ENCODE measurements around the gene EPAS1. TPM values are rescaled to one million over a fixed set of nuclear protein-coding genes. Genes with fewer than 3 reads are reported as not detected.
A peak's percentile ranks its signal among the peaks of the same experiment; 100 is the strongest.

EPAS1 gene
- total RNA-seq, 1 experiment from 2014 or later: 8.5 TPM

- no peaks in the 10 kb centered on the region for H3K36me3 Mint-ChIP-seq
- POLR2A ChIA-PET: no interaction called here
- peaks cover 18% of the 10 kb centered on the region for H3K4me1 Mint-ChIP-seq
- ATAC-seq: no peak
- no peaks in the 10 kb centered on the region for H3K9me3 Mint-ChIP-seq
- CTCF ChIA-PET: no interaction called here
- DNase-seq (ENCODE audit: low spot score): no peak
- no peak overlapping the region for H3K4me3 Mint-ChIP-seq
- TF ChIP-seq JAZF1 (CRISPR knock-in tag; IDR thresholded peaks at IDR 0.05) (no peak), CREB1 (CRISPR knock-in tag; IDR thresholded peaks at IDR 0.05) (no peak), CBFB (CRISPR knock-in tag; IDR thresholded peaks at IDR 0.05; ENCODE audit: low read depth) (no peak)
- H3K27me3 Mint-ChIP-seq (ENCODE audit: low read depth): peaks cover 14% of the 10 kb centered on the region
- H3K27ac Mint-ChIP-seq: no peak overlapping the region
Observed at GRCh38 chr2:46290078-46290477, 7.1 kb upstream of the EPAS1 start.

DNA sequence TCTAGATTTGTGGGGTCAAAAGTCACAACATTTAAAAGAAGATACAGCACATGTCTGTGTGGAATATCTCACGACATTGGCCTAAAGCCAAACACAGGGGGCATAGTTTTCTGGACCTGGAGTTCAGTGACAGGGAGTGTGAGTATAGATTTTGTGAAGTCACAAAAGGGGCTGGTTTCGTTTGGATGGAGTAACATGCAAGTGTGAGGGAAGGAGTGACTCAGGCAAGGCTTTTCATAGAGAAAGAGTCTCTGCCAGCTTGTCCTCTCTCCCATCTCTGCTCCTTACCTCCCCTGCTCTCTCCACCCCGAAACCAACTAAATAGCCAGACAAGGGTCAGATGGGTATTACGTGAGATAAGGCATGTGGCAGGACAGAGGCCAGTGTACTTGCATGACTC is 3.7 kb upstream of the EPAS1 start:
- Mint-ChIP-seq H3K4me1 (peaks cover 20% of the 10 kb centered on the region), H3K27me3 (ENCODE audit: low read depth) (peaks cover 42% of the 10 kb centered on the region), H3K27ac (no peak overlapping the region), H3K9me3 (no peaks in the 10 kb centered on the region), H3K4me3 (no peak overlapping the region), H3K36me3 (no peaks in the 10 kb centered on the region)
- POLR2A ChIA-PET: interaction anchor here (0.7 to 1.0 kb wide), 2 partner anchors 88 to 231 kb away, joined by 3 to 4 read pairs; no protein-coding TSS in a partner anchor
- no peak for DNase-seq (ENCODE audit: low spot score)
- no peak for ATAC-seq
- TF ChIP-seq FOXK1 (CRISPR knock-in tag; IDR thresholded peaks at IDR 0.05) (no peak), JUN (CRISPR knock-in tag; IDR thresholded peaks at IDR 0.05) (no peak), ZNF396 (CRISPR knock-in tag; IDR thresholded peaks at IDR 0.05; ENCODE audit: borderline replicate concordance) (no peak), ZNF671 (CRISPR knock-in tag; IDR thresholded peaks at IDR 0.05) (no peak), PRDM15 (CRISPR knock-in tag; IDR thresholded peaks at IDR 0.05) (no peak)
- TF ChIP-seq, protein P1, sequence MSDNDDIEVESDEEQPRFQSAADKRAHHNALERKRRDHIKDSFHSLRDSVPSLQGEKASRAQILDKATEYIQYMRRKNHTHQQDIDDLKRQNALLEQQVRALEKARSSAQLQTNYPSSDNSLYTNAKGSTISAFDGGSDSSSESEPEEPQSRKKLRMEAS (CRISPR knock-in tag; IDR thresholded peaks at IDR 0.05): no peak
- CTCF ChIA-PET: interaction anchor here (0.6 to 1.9 kb wide), 17 partner anchors 8 to 1565 kb away, joined by 3 to 29 read pairs (median 4); no protein-coding TSS in a partner anchor

GRCh38 chr2:46294176-46294836 is 2.9 kb upstream of the EPAS1 start:
- POLR2A ChIA-PET: interaction anchor here (0.6 to 1.0 kb wide), 5 partner anchors 65 to 231 kb away, joined by 3 to 4 read pairs (median 3); no protein-coding TSS in a partner anchor
- peaks cover 51% of the 10 kb centered on the region for H3K27me3 Mint-ChIP-seq (ENCODE audit: low read depth)

More at GRCh38 chr2:46294176-46294836, 2.9 kb upstream of the EPAS1 start:
- peaks cover 23% of the 10 kb centered on the region for H3K4me1 Mint-ChIP-seq
- CTCF ChIA-PET: interaction anchor here (0.5 to 1.9 kb wide), 25 partner anchors 9 to 1564 kb away, joined by 3 to 29 read pairs (median 4); no protein-coding TSS in a partner anchor
- no peak overlapping the region for H3K4me3 Mint-ChIP-seq
- H3K9me3 Mint-ChIP-seq: no peaks in the 10 kb centered on the region
- ATAC-seq: peak; percentile 9; the same call in 1 of the 2 replicates
- no peaks in the 10 kb centered on the region for H3K36me3 Mint-ChIP-seq
- peak; percentile 69 for DNase-seq (ENCODE audit: low spot score)
- TF ChIP-seq ZNF121 (CRISPR knock-in tag; IDR thresholded peaks at IDR 0.05): no peak
- TF ChIP-seq ZBTB43 (CRISPR knock-in tag; IDR thresholded peaks at IDR 0.05): no peak
- TF ChIP-seq, protein P2, sequence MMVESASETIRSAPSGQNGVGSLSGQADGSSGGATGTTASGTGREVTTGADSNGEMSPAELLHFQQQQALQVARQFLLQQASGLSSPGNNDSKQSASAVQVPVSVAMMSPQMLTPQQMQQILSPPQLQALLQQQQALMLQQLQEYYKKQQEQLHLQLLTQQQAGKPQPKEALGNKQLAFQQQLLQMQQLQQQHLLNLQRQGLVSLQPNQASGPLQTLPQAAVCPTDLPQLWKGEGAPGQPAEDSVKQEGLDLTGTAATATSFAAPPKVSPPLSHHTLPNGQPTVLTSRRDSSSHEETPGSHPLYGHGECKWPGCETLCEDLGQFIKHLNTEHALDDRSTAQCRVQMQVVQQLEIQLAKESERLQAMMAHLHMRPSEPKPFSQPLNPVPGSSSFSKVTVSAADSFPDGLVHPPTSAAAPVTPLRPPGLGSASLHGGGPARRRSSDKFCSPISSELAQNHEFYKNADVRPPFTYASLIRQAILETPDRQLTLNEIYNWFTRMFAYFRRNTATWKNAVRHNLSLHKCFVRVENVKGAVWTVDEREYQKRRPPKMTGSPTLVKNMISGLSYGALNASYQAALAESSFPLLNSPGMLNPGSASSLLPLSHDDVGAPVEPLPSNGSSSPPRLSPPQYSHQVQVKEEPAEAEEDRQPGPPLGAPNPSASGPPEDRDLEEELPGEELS (CRISPR knock-in tag; IDR thresholded peaks at IDR 0.05): no peak
- no peak for TF ChIP-seq ZNF317 (CRISPR knock-in tag; IDR thresholded peaks at IDR 0.05; ENCODE audit: borderline replicate concordance, low read depth)
- no peak for TF ChIP-seq ATF1 (CRISPR knock-in tag; IDR thresholded peaks at IDR 0.05)
- TF ChIP-seq PRDM15 (CRISPR knock-in tag; IDR thresholded peaks at IDR 0.05): no peak
- no peak for TF ChIP-seq FOXK1 (CRISPR knock-in tag; IDR thresholded peaks at IDR 0.05)
- H3K27ac Mint-ChIP-seq: no peak overlapping the region

Measured in WTC11 (cell line).